HepG2 (cell line): Measurements from ENCODE around the gene NTM. TPM values are rescaled to one million over a fixed set of nuclear protein-coding genes. Genes with fewer than 3 reads are reported as not detected.

Experiments
- ATAC-seq: fragments of 200-7000 bp; cut with Tn5 transposase; 3 replicates; pipeline ENCODE4 v1.9.1; 2020; ENCODE audit warnings: mild to moderate bottlenecking, moderate library complexity
- BruUV-seq: library from RNA; stranded (reverse); fragments of 400-500 nt; replicated peaks from 2 replicates; lab custom pipeline; 2021; lab: Mats Ljungman, UMichigan
- CTCF ChIA-PET: fragments of 300-600 bp; formaldehyde crosslinking; extraction: SDS; loops from one replicate; lab custom pipeline; 2021; ENCODE audit warnings: low total read pairs, inconsistent platforms, low intra/inter-chr PET ratio; lab: Yijun Ruan, JAX
- POLR2A ChIA-PET: fragments of 350-600 bp; sonication (Branson Sonifier 250); formaldehyde crosslinking; loops from one replicate; lab custom pipeline; 2020; ENCODE audit warnings: antibody characterized with exemption, inconsistent platforms; lab: Yijun Ruan, JAX
- DNase-seq: peaks from one replicate; pipeline ENCODE4 v3.0.0-alpha.2; 2015; ENCODE audit warnings: low spot score
- FAIRE-seq: peaks from 3 replicates; lab custom pipeline; 2011; peaks lifted over from hg19 to GRCh38; lab: Jason Lieb, UNC
- H2AFZ ChIP-seq: one replicate; pipeline ENCODE4 v1.6.1; 2011; ENCODE audit warnings: low read length, inconsistent platforms
- H3K27ac ChIP-seq: fragments of 300-600 bp; 3 replicates; pipeline ENCODE4 v1.8.0; 2011; ENCODE audit warnings: mixed run types, mild to moderate bottlenecking, mixed read lengths, low read length, inconsistent platforms; ENCODE audit not compliant: insufficient read depth; ENCODE audit errors: extremely low read length
- H3K27me3 ChIP-seq, 2 experiments: fragments of 200-600 bp in 1 of 2; 2 replicates in 1 of 2; 3 replicates in 1 of 2; pipeline versions ENCODE4 v1.6.0 to v1.8.0; 2011; ENCODE audit warnings: low read length in 2 of 2, mild to moderate bottlenecking in 2 of 2, moderate library complexity in 2 of 2, inconsistent platforms in 1 of 2; ENCODE audit not compliant: insufficient read depth in 2 of 2, control insufficient read depth in 1 of 2
- H3K36me3 ChIP-seq, 2 experiments: fragments of 200-600 bp in 1 of 2; replicated peaks in 1 of 2; 2 replicates in 1 of 2; 3 replicates in 1 of 2; pipeline versions ENCODE4 v1.5.1 to v1.8.0; 2011; ENCODE audit warnings: low read length in 2 of 2, inconsistent platforms in 1 of 2; ENCODE audit not compliant: insufficient read depth in 2 of 2, control insufficient read depth in 1 of 2
- H3K4me1 ChIP-seq: 2 replicates; pipeline ENCODE4 v1.5.1; 2012; ENCODE audit warnings: low read length, inconsistent platforms; ENCODE audit not compliant: insufficient read depth
- H3K4me2 ChIP-seq: 2 replicates; pipeline ENCODE4 v1.6.0; 2011; ENCODE audit warnings: low read depth, low read length, inconsistent platforms
- H3K4me3 ChIP-seq, 3 experiments: fragments of 200-600 bp in 1 of 3; sonication (generic), shearing (Covaris generic) in 1 of 3; replicated peaks in 1 of 3; 2 replicates each; pipeline ENCODE4 v1.5.1; 2011 to 2016; ENCODE audit warnings: low read length in 3 of 3, inconsistent platforms in 2 of 3, low read depth in 2 of 3, mild to moderate bottlenecking in 2 of 3, control low read depth in 1 of 3, mixed read lengths in 1 of 3; ENCODE audit not compliant: insufficient read depth in 1 of 3
- H3K79me2 ChIP-seq: one replicate; pipeline ENCODE4 v1.6.1; 2011; ENCODE audit warnings: low read length, inconsistent platforms; ENCODE audit not compliant: insufficient read depth
- H3K9ac ChIP-seq: 2 replicates; pipeline ENCODE4 v1.6.0; 2011; ENCODE audit warnings: mild to moderate bottlenecking, low read depth, low read length, inconsistent platforms; ENCODE audit not compliant: insufficient read depth
- H3K9me3 ChIP-seq: 2 replicates; pipeline ENCODE4 v1.5.1; 2012; ENCODE audit warnings: mild to moderate bottlenecking, low read length
- H4K20me1 ChIP-seq: 2 replicates; pipeline ENCODE4 v1.6.0; 2011; ENCODE audit warnings: inconsistent platforms, mild to moderate bottlenecking, low read length, moderate library complexity; ENCODE audit not compliant: insufficient read depth
- BCL6 ChIP-seq: IDR thresholded peaks from 2 replicates; pipeline ENCODE4 v1.6.1; 2016; ENCODE audit warnings: missing genetic modification reagents, missing compliant biosample characterization
- CSRNP2 ChIP-seq: sonication (generic); formaldehyde crosslinking; conservative IDR thresholded peaks from 2 replicates; pipeline ENCODE4 v1.8.0; 2022; ENCODE audit warnings: low read depth, missing genetic modification reagents
- CTCF ChIP-seq: sonication (generic); formaldehyde crosslinking; IDR thresholded peaks from 2 replicates; pipeline ENCODE4 v1.5.0; 2020; ENCODE audit warnings: mild to moderate bottlenecking, missing genetic modification reagents, moderate library complexity
- KDM5B ChIP-seq: sonication (generic); formaldehyde crosslinking; IDR thresholded peaks from 2 replicates; pipeline ENCODE4 v1.4.0; 2020; ENCODE audit warnings: missing genetic modification reagents, mild to moderate bottlenecking, borderline replicate concordance
- MBD4 ChIP-seq: IDR thresholded peaks from 2 replicates; pipeline ENCODE4 v1.6.1; 2012; ENCODE audit warnings: low read length, inconsistent platforms, borderline replicate concordance
- RBM39 ChIP-seq: fragments of 200-400 bp; formaldehyde crosslinking; IDR thresholded peaks from one replicate; pipeline ENCODE4 v1.6.1; 2018; ENCODE audit warnings: antibody characterized with exemption, mild to moderate bottlenecking, low read depth, low read length; ENCODE audit not compliant: poor library complexity, severe bottlenecking
- STAG1 ChIP-seq: sonication (generic); formaldehyde crosslinking; IDR thresholded peaks from 2 replicates; pipeline ENCODE4 v1.4.0; 2020; ENCODE audit warnings: missing genetic modification reagents
- ZFP36L1 ChIP-seq: sonication (generic); formaldehyde crosslinking; IDR thresholded peaks from 2 replicates; pipeline ENCODE4 v1.8.0; 2022; ENCODE audit warnings: mild to moderate bottlenecking, missing genetic modification reagents, moderate library complexity
- ZNF17 ChIP-seq: sonication (generic); formaldehyde crosslinking; IDR thresholded peaks from 2 replicates; pipeline ENCODE4 v1.5.0; 2020; ENCODE audit warnings: mild to moderate bottlenecking, missing genetic modification reagents
- ZNF614 ChIP-seq: IDR thresholded peaks from 2 replicates; pipeline ENCODE4 v1.6.1; 2018; ENCODE audit warnings: missing biosample characterization, missing genetic modification reagents, inconsistent platforms, borderline replicate concordance
- ZNF615 ChIP-seq: sonication (generic); formaldehyde crosslinking; IDR thresholded peaks from 2 replicates; pipeline ENCODE4 v1.5.0; 2020; ENCODE audit warnings: mild to moderate bottlenecking, missing genetic modification reagents, borderline replicate concordance
- ZNF746 ChIP-seq: sonication (generic); formaldehyde crosslinking; IDR thresholded peaks from 2 replicates; pipeline ENCODE4 v1.8.0; 2022; ENCODE audit warnings: mild to moderate bottlenecking, missing genetic modification reagents
- WGBS: methylation state at CpG from one replicate; pipeline ENCODE4 v1.1.6; 2017; ENCODE audit warnings: low lambda C conversion rate; 5-methylcytosine and 5-hydroxymethylcytosine counted together
- in situ Hi-C: cut with HindIII; loops from 2 replicates; pipeline ENCODE4 v1.10.0; 2017; ENCODE audit warnings: low pct_unique_long_range_greater_than_20kb; ENCODE audit not compliant: extremely low pct_ligation_motif_present
- intact Hi-C: fragments of 100-400 bp; cut with micrococcal nuclease; formaldehyde crosslinking; loops from one replicate; pipeline ENCODE4 v1.10.0; 2022; ENCODE audit not compliant: unreplicated experiment
- polyA plus RNA-seq, 8 experiments: library from polyadenylated mRNA; depleted of rRNA in 3 of 8; stranded (reverse) in 7 of 8; unstranded in 1 of 8; fragments of >200 nt; fragmentation: Illumina TruSeq in 4 of 8; extraction: Trizol in 4 of 8; gene quantifications; 2 replicates each; pipeline versions ENCODE4 v1.2.1 to v1.2.3, GENCODE V29; 2011 to 2016; ENCODE audit warnings: low read depth in 4 of 8, missing spikeins in 1 of 8, mixed read lengths in 1 of 8; ENCODE audit not compliant: insufficient read depth in 1 of 8
- total RNA-seq, 5 experiments: library from RNA; depleted of rRNA; stranded (reverse); fragments of >200 nt; fragmentation: Illumina TruSeq; extraction: Trizol; gene quantifications; 2 replicates each; pipeline ENCODE4 v1.2.3, GENCODE V29; 2016; ENCODE audit warnings: low read depth in 1 of 5
- TF ChIP-seq, protein P1 (sequence below): sonication (generic); formaldehyde crosslinking; IDR thresholded peaks from 2 replicates; pipeline ENCODE4 v1.4.0; 2020; ENCODE audit warnings: mild to moderate bottlenecking, missing genetic modification reagents

NTM gene
- total and polyA plus RNA-seq, 2 of the 13 experiments (the other 11 are each of a cell fraction or from before 2014, with no cell fraction given), result not detected

- TF ChIP-seq CTCF (CRISPR knock-in tag) (peak; percentile 70), STAG1 (CRISPR knock-in tag) (peak; percentile 28; the same call in 1 of the 2 replicates)
- TF ChIP-seq, all 625 proteins: peak for 9
These were observed 317.8 kb downstream of the NTM start (continued) for GRCh38 chr11:131688048-131688693.

GRCh38 chr11:131689049-131689925 is 318.9 kb downstream of the NTM start:
- H3K27me3 ChIP-seq, result peaks cover 3 to 46% of the 10 kb centered on the region in 2 experiments
- no peak overlapping the region for H3K9ac ChIP-seq
- intact Hi-C loops (no loop called here), in situ Hi-C loops (loop anchor here (25.0 kb wide), 1 partner anchor 1373 kb away; no protein-coding TSS in a partner anchor)
- no peaks in the 10 kb centered on the region for H3K4me1 ChIP-seq
- DNase-seq, result no peak
- FAIRE-seq, result no peak
- CTCF ChIA-PET, result no interaction called here
- no peak for ATAC-seq
- no peak overlapping the region for H3K27ac ChIP-seq
- BruUV-seq, result no TSS peak
- H3K4me3 ChIP-seq, result no peak overlapping the region
- H3K79me2 ChIP-seq, result no peaks in the 10 kb centered on the region
- POLR2A ChIA-PET, result no interaction called here
- H3K9me3 ChIP-seq, result no peaks in the 10 kb centered on the region
- H3K36me3 ChIP-seq, result no peaks in the 10 kb centered on the region
- H2AFZ ChIP-seq, result no peak overlapping the region
- no peak overlapping the region for H3K4me2 ChIP-seq
- no peaks in the 10 kb centered on the region for H4K20me1 ChIP-seq
- WGBS, result 0% methylated on average over 1 of the region's 10 CpGs
- TF ChIP-seq ZNF746 (CRISPR knock-in tag) (no peak), ZFP36L1 (CRISPR knock-in tag) (no peak), KDM5B (CRISPR knock-in tag) (no peak), ZNF17 (CRISPR knock-in tag) (no peak), MBD4 (no peak), CSRNP2 (CRISPR knock-in tag) (no peak), ZNF614 (no peak), ZNF615 (no peak), BCL6 (CRISPR knock-in tag) (no peak), RBM39 (no peak)
- TF ChIP-seq, protein P1, sequence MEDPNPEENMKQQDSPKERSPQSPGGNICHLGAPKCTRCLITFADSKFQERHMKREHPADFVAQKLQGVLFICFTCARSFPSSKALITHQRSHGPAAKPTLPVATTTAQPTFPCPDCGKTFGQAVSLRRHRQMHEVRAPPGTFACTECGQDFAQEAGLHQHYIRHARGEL (CRISPR knock-in tag), result no peak
